Inflammatory macrophage treated with lipopolysaccharide for 1 hour (primary cell): ENCODE data around the gene PARD6B.

Source experiments
- DNase-seq, 2 donors: peaks; one replicate each; pipeline ENCODE4 v3.0.0-alpha.2; 2020 to 2022

PARD6B gene

GRCh38 chr20:50802289-50802688 lies 70.9 kb downstream of the PARD6B start:
- no peak for DNase-seq

GRCh38 chr20:50804437-50805348 lies 73.3 kb downstream of the PARD6B start:
- no peak for DNase-seq

- DNase-seq, result no peak
These were observed 73.9 kb downstream of the PARD6B start for GRCh38 chr20:50805349-50805684.

- no peak for DNase-seq
These were observed 74.9 kb downstream of the PARD6B start for GRCh38 chr20:50806126-50806768.
